Prostate gland (tissue), 2 donors: Measurements from ENCODE around the gene PDYN. TPM values are rescaled to one million over a fixed set of nuclear protein-coding genes. Genes with fewer than 3 reads are reported as not detected.

Experiments used
- DNase-seq: peaks from one replicate; pipeline ENCODE4 v3.0.0-alpha.2; 2019; ENCODE audit warnings: low spot score
- H3K27ac ChIP-seq, 2 donors: fragments of 200-600 bp; sonication (generic); 2 replicates each; pipeline ENCODE4 v1.5.1; 2017 to 2019
- H3K27me3 ChIP-seq: fragments of 200-600 bp; sonication (generic); replicated peaks from 2 replicates; pipeline ENCODE4 v1.5.1; 2019; ENCODE audit not compliant: insufficient read depth
- H3K36me3 ChIP-seq, 2 donors: fragments of 200-600 bp; sonication (generic); 1 replicate in 1 of 2; 2 replicates in 1 of 2; pipeline versions ENCODE4 v1.5.1 to v1.8.1; 2017 to 2019
- H3K4me1 ChIP-seq: fragments of 200-600 bp; sonication (generic); replicated peaks from 2 replicates; pipeline ENCODE4 v1.5.1; 2019
- H3K4me3 ChIP-seq, 2 donors: fragments of 200-600 bp; sonication (generic); 2 replicates each; pipeline ENCODE4 v1.5.1; 2017 to 2019
- H3K9me3 ChIP-seq: fragments of 200-600 bp; sonication (generic); 2 replicates; pipeline ENCODE4 v1.5.1; 2017
- CTCF ChIP-seq, 4 experiments: fragments of 200-600 bp in 2 of 4; fragments of 450-650 bp in 2 of 4; sonication (generic) in 2 of 4; IDR thresholded peaks; 1 replicate in 3 of 4; 2 replicates in 1 of 4; pipeline ENCODE4 v1.5.1; 2016 to 2019; ENCODE audit warnings: antibody characterized with exemption in 4 of 4, mild to moderate bottlenecking in 2 of 4, moderate library complexity in 2 of 4
- POLR2A ChIP-seq: fragments of 450-650 bp; IDR thresholded peaks from one replicate; pipeline ENCODE4 v1.6.1; 2016; ENCODE audit warnings: antibody characterized with exemption, mild to moderate bottlenecking
- POLR2AphosphoS5 ChIP-seq: sonication (generic); formaldehyde crosslinking; IDR thresholded peaks from one replicate; pipeline ENCODE4 v1.6.1; 2017; ENCODE audit warnings: antibody characterized with exemption
- WGBS: methylation state at CpG from one replicate; pipeline ENCODE4 v1.1.5; 2018; 5-methylcytosine and 5-hydroxymethylcytosine counted together
- intact Hi-C: fragments of 100-400 bp; cut with DNase I; formaldehyde crosslinking; loops from one replicate; pipeline ENCODE4 v1.14.2; 2022
- total RNA-seq, 2 donors: library from RNA; depleted of rRNA; stranded (reverse); fragments of >200 nt; gene quantifications; one replicate each; pipeline ENCODE4 v1.1.0, GENCODE V29; 2016

PDYN gene
- total RNA-seq, 2 donors from 2014 or later, result 0.28 TPM; not detected in 1

DNA sequence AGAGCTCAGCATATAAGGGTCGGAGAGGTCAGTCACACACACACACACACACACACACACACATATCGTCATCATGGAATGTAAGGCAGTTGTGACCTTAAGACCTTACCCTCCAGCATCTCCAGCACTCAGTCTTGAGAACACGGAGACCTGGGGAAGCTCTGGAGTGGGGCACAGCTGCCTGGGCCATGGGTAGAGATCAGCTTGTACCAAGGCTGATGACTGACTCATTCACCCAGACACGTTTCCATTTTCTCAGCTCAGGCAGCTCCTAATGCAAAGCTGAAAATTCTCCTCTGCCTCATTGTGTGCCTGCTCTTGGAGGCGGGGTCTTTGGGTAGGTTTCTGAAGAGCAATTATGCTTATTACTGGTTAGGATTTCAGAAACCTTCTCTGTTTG lies 38.3 kb upstream of the PDYN start:
- DNase-seq, result no peak
- Histone ChIP-seq H3K27ac (no peak overlapping the region), H3K9me3 (no peaks in the 10 kb centered on the region), H3K27me3 (peaks cover 3% of the 10 kb centered on the region), H3K4me3 (no peak overlapping the region), H3K4me1 (no peaks in the 10 kb centered on the region), H3K36me3 (no peaks in the 10 kb centered on the region)
- no peak for TF ChIP-seq POLR2A
- no peak for TF ChIP-seq POLR2AphosphoS5
- TF ChIP-seq CTCF (IDR thresholded peaks at IDR 0.05), result no peak
- intact Hi-C loops, result no loop called here
- WGBS, result 40% methylated on average over 5 of the region's 5 CpGs

DNA sequence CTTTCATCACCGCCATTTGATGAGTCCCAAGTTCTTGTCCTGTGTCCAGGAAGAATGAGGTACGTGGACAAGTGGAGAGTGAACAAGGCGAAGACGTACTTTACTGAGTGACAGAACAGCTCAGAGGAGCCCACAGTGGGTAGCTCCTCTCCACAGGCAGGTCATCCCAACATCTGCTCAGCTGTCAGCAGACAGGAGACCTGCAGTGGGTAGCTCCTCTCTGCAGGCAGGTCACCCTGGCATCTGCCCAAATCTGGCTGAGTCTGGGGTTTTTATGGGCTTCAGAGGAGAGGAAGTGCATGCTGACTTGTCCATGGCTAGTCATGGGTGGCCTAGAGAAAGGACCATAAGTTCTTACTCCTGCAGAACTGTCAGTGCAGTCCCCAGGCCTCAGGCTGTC lies 32.7 kb upstream of the PDYN start:
- TF ChIP-seq CTCF (IDR thresholded peaks at IDR 0.05) (no peak), POLR2AphosphoS5 (no peak), POLR2A (no peak)
- DNase-seq, result no peak
- Histone ChIP-seq H3K27ac (no peak overlapping the region), H3K4me3 (no peak overlapping the region), H3K27me3 (peaks cover 11% of the 10 kb centered on the region), H3K36me3 (no peaks in the 10 kb centered on the region), H3K9me3 (no peaks in the 10 kb centered on the region), H3K4me1 (no peaks in the 10 kb centered on the region)
- 89% methylated on average over 4 of the region's 4 CpGs for WGBS
- intact Hi-C loops, result no loop called here

- Histone ChIP-seq H3K27me3 (peaks cover 8% of the 10 kb centered on the region), H3K4me1 (no peaks in the 10 kb centered on the region), H3K36me3 (no peaks in the 10 kb centered on the region), H3K9me3 (no peaks in the 10 kb centered on the region), H3K4me3 (no peak overlapping the region), H3K27ac (no peak overlapping the region)
- TF ChIP-seq CTCF (IDR thresholded peaks at IDR 0.05) (no peak), POLR2AphosphoS5 (no peak), POLR2A (no peak)
- DNase-seq, result no peak
- WGBS, result 83% methylated on average over 8 of the region's 9 CpGs
- intact Hi-C loops, result no loop called here
These were observed 32.1 kb upstream of the PDYN start for GRCh38 chr20:2026004-2026403.

- H3K4me1 ChIP-seq, result no peaks in the 10 kb centered on the region
- H3K27me3 ChIP-seq, result peaks cover 8% of the 10 kb centered on the region
- H3K36me3 ChIP-seq, result no peaks in the 10 kb centered on the region
- H3K4me3 ChIP-seq, result no peak overlapping the region
- no peak for DNase-seq
- intact Hi-C loops, result no loop called here
- H3K9me3 ChIP-seq, result no peaks in the 10 kb centered on the region
- no peak overlapping the region for H3K27ac ChIP-seq
- WGBS, result 32% methylated on average over 4 of the region's 4 CpGs
- no peak for TF ChIP-seq CTCF (IDR thresholded peaks at IDR 0.05)
- no peak for TF ChIP-seq POLR2AphosphoS5
- no peak for TF ChIP-seq POLR2A
These were observed 29.3 kb upstream of the PDYN start for GRCh38 chr20:2023151-2023550.

DNA sequence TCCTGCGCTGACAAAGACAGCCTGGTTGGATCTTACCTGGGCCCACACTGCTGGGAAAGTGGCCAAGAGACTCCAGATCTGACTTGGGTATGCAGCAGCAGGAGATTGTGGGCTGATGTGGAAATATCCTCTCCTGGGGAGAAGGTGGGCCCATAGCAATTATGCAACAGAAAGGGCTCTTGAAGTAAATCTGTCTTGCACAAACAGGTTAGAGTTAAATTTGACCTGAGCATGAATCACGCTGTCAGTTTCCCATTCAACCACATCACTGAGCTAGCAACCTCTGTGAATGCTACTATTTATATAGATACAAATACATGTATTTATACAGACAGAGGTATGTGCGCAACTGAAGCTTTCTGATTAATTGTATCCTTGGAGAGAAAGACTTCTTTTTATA lies 28.3 kb upstream of the PDYN start:
- Histone ChIP-seq H3K27ac (no peak overlapping the region), H3K4me1 (no peaks in the 10 kb centered on the region), H3K27me3 (peaks cover 8% of the 10 kb centered on the region), H3K4me3 (no peak overlapping the region), H3K9me3 (no peaks in the 10 kb centered on the region), H3K36me3 (no peaks in the 10 kb centered on the region)
- WGBS, result 39% methylated on average over 3 of the region's 3 CpGs
- intact Hi-C loops, result no loop called here
- no peak for DNase-seq
- TF ChIP-seq CTCF (IDR thresholded peaks at IDR 0.05), result no peak
- TF ChIP-seq POLR2AphosphoS5, result no peak
